Measurements from ENCODE around the gene MAST1. TPM values are rescaled to one million over a fixed set of nuclear protein-coding genes. Genes with fewer than 3 reads are reported as not detected.
"Not testable (repeated sequence)": the region's sequence is repeated elsewhere in the genome, so short reads cannot be mapped to it uniquely, and the experiment has no call there.

Gene MAST1
- total and polyA plus RNA-seq, 2 donors = 0.74 to 1.1 TPM

DNA sequence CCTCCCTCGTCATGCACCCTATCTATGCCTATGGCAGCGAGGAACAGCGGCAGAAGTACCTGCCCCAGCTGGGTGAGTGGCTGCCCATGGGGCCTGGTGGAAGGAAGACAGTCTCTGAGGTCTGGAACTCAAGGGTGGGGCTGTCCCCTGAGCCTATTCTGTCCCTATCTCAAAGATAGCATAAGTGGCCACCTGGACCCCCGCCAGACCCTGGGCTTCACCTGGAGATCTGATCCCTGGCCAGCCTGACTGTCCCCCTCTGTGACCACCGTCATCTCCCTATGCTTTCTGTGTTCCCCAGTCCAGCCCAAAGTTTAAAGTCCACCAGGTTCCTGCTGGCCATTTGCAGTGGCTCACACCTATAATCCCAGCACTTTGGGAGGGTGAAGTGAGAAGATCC is 55.3 kb downstream of the MAST1 start:
- 90% methylated on average over 5 of the region's 5 CpGs for WGBS
- Histone ChIP-seq H3K4me1 (ENCODE audit: insufficient read depth) (no peaks in the 10 kb centered on the region), H3K4me3 (ENCODE audit: low read depth, low read length) (no peak overlapping the region), H3K27ac (ENCODE audit: low read depth) (no peak overlapping the region), H3K36me3 (ENCODE audit: insufficient read depth) (no peaks in the 10 kb centered on the region)
- DNase-seq (ENCODE audit: extremely low spot score) = no peak

DNA sequence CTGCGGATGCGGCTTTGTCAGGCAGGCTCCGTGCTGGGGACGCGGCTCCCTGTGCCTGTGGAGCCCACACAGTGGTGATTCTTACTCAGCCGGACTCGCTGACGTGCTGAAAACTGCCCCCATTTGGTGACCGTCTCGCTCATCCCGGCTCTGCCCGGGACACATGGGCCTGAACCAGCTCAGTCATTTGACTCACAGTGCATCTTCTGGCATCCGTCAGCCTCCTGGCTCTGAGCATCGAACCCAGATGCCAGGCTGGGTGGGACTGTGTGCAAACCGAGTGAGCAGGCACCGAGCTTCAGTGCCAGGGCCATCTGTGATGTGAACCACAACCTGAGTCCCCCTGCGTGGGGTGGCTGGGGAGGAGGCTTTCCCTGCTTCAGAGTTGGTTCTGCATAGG is 58.1 kb downstream of the MAST1 start:
- H3K4me1 ChIP-seq (ENCODE audit: insufficient read depth) = no peaks in the 10 kb centered on the region
- no peak overlapping the region for H3K27ac ChIP-seq (ENCODE audit: low read depth)
- H3K36me3 ChIP-seq (ENCODE audit: insufficient read depth) = no peaks in the 10 kb centered on the region
- H3K4me3 ChIP-seq (ENCODE audit: low read depth, low read length) = no peak overlapping the region
- DNase-seq (ENCODE audit: extremely low spot score) = no peak
- WGBS = 95% methylated on average over 17 of the region's 17 CpGs

DNA sequence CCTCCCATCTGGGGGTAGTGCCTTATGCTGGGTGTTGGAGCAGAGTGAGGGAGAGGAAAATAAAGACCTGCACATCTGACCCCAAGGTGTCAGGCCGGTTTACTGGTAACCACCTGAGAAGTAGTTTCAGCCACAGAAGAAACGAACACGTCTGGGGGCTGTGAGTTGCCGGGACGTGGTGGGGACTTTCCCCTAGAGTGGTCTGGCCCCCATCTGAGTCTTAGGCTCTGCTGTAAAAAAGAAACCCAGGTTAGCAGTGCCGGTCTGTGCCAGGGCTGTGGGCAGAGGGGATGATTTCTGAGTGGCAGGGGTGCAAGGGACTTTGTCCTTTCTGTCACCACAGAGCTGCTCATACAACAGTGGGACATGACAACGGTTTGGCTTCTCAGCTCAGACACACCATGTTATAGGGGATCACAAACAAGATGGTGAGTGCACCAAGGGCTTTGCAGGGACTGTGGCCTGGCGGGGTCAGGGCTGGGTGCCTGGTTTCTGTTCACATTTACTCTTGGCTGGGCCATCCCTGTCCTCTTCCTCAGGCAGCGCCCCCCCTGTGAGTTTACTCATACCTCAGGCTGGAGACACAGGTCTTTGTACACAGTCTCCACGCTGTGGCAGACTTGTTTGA is 61.7 kb downstream of the MAST1 start:
- Histone ChIP-seq H3K27ac (ENCODE audit: low read depth) (no peak overlapping the region), H3K36me3 (ENCODE audit: insufficient read depth) (no peaks in the 10 kb centered on the region), H3K4me3 (ENCODE audit: low read depth, low read length) (no peak overlapping the region), H3K4me1 (ENCODE audit: insufficient read depth) (no peaks in the 10 kb centered on the region)
- no peak for DNase-seq (ENCODE audit: extremely low spot score)
- WGBS = 90% methylated on average over 10 of the region's 10 CpGs

DNA sequence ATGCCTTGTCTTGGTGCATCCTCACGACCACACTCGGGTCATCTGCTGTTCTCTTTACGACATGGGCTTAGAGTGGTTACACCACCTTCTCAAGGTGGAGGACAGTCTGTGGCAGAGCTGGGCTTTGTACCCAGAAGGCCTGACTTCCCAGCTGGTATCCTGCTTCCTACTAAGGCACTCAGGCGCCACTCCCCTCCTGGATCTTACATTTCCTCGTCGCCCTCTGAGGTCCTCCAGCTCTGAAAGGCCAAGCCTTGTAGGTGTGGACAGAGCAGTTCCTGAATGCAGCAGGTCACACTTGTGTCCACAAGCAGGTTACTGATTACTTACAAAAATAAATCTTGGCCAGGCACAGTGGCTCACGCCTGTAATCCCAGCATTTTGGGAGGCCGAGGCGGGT is 68.9 kb downstream of the MAST1 start:
- Histone ChIP-seq H3K36me3 (ENCODE audit: insufficient read depth) (no peaks in the 10 kb centered on the region), H3K4me1 (ENCODE audit: insufficient read depth) (no peaks in the 10 kb centered on the region), H3K27ac (ENCODE audit: low read depth) (no peak overlapping the region), H3K4me3 (ENCODE audit: low read depth, low read length) (no peak overlapping the region)
- no peak for DNase-seq (ENCODE audit: extremely low spot score)
- 79% methylated on average over 9 of the region's 9 CpGs for WGBS

DNA sequence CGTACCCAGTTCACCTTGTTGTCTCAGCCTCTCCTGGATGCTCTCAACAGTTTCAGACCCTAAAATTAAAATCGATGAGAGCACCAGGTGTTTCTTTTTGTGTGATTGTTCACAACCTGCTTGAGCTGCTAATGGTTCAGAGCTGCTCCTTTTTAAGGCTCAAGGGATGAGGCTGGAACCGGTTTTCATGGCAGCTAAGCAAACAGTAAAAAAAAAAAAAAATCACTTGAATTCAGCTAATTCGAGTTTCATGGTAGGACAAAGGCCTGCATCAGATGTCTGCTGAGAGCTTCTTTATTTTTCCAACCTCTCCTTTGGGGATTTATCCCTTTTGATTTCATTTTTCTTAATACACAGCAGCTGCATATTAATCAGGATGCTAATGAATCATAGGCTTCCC is 74.3 kb downstream of the MAST1 start:
- WGBS = 32% methylated on average over 4 of the region's 4 CpGs
- no peak overlapping the region for H3K27ac ChIP-seq (ENCODE audit: low read depth)
- DNase-seq (ENCODE audit: extremely low spot score) = no peak

DNA sequence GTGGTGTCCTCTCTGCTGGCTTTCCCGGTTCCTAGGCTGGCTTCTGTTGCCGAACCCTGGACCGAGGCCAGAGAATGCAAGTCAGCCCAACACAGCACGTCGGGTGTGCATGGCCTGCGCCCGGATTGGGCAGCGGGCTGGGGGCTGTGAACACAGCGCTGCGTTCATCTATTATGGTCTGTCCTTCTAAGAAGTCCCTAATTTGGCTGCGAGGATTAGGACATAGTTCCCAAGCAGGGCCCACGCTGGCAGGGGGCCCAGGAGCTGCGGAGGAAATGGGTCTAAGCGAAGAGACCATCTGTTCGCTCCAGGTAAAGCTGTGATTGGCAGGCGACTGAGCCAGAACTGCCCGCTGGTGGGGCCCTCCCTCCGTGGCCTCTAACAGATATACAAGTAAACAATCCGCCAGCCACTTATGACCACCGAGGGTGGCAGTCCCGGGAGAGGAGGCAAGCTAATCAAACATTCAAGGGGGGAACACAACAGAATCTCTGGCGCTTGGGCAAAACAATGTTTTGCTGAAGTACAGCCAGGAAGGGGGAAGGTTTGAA is 74.8 kb downstream of the MAST1 start:
- peak overlapping the region; percentile 34 for H3K27ac ChIP-seq (ENCODE audit: low read depth)
- peak; percentile 69 for DNase-seq (ENCODE audit: extremely low spot score)
- H3K36me3 ChIP-seq (ENCODE audit: insufficient read depth) = no peaks in the 10 kb centered on the region
- H3K4me3 ChIP-seq (ENCODE audit: low read depth, low read length) = no peak overlapping the region
- 4% methylated on average over 22 of the region's 22 CpGs for WGBS
- no peaks in the 10 kb centered on the region for H3K4me1 ChIP-seq (ENCODE audit: insufficient read depth)

More for the DNA sequence above, 74.3 kb downstream of the MAST1 start:
- H3K4me3 ChIP-seq (ENCODE audit: low read depth, low read length) = no peak overlapping the region
- H3K4me1 ChIP-seq (ENCODE audit: insufficient read depth) = no peaks in the 10 kb centered on the region
- H3K36me3 ChIP-seq (ENCODE audit: insufficient read depth) = no peaks in the 10 kb centered on the region

DNA sequence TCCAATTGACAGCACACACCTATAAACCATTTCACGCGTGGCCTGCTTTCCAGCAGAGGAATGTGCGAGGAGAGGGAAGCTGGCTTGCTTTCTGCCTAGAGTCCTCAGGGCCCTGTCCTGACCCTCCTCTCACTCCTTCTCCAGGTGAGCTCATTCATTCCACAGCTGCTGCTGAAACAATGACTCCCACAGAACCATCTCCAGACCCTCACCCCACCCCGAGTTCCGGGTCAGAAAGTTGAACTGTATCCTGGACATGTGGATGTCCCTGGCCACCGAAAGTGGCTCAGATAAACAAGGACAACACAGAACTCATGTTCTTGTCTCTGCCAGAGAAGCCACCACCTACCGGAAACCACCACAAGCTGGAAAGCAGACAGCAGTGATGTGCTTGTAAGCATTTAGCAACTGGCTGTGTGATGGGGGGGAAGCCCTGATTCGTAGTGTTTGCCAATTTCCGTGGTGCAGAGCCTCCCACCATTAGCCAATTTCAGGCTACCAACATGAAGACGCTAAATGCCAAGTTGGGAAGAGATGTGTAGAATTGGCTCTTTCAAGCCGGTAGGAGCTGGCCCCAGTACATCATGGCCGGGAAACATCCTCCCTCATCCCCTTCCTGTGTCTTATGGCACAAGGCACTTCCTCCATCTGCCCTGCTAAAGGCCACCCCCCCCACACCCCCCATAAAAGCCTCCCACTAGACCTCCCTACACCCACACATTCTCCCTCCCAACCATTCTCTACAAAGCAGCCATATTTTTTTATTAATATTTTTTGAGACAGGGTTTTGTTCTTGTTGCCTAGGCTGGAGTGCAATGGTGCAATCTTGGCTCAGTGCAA is 75.8 kb downstream of the MAST1 start:
- 45% methylated on average over 12 of the region's 12 CpGs for WGBS
- no peak for DNase-seq (ENCODE audit: extremely low spot score)
- no peaks in the 10 kb centered on the region for H3K4me1 ChIP-seq (ENCODE audit: insufficient read depth)
- no peaks in the 10 kb centered on the region for H3K36me3 ChIP-seq (ENCODE audit: insufficient read depth)
- H3K4me3 ChIP-seq (ENCODE audit: low read depth, low read length) = no peak overlapping the region
- H3K27ac ChIP-seq (ENCODE audit: low read depth) = peak overlapping the region; percentile 11

GRCh38 chr19:12915860-12916259 is 77.5 kb downstream of the MAST1 start:
- not testable (repeated sequence) for DNase-seq (ENCODE audit: extremely low spot score); H3K27ac ChIP-seq (ENCODE audit: low read depth); H3K4me3 ChIP-seq (ENCODE audit: low read depth, low read length); H3K36me3 ChIP-seq (ENCODE audit: insufficient read depth); H3K4me1 ChIP-seq (ENCODE audit: insufficient read depth)
- WGBS = 89% methylated on average over 4 of the region's 4 CpGs

- Histone ChIP-seq H3K27ac (ENCODE audit: low read depth) (no peak overlapping the region), H3K4me1 (ENCODE audit: insufficient read depth) (no peaks in the 10 kb centered on the region), H3K4me3 (ENCODE audit: low read depth, low read length) (no peak overlapping the region), H3K36me3 (ENCODE audit: insufficient read depth) (peaks cover 3% of the 10 kb centered on the region)
- 95% methylated on average over 14 of the region's 14 CpGs for WGBS
- no peak for DNase-seq (ENCODE audit: extremely low spot score)
These were observed 79.9 kb downstream of the MAST1 start for GRCh38 chr19:12918253-12918652.

DNA sequence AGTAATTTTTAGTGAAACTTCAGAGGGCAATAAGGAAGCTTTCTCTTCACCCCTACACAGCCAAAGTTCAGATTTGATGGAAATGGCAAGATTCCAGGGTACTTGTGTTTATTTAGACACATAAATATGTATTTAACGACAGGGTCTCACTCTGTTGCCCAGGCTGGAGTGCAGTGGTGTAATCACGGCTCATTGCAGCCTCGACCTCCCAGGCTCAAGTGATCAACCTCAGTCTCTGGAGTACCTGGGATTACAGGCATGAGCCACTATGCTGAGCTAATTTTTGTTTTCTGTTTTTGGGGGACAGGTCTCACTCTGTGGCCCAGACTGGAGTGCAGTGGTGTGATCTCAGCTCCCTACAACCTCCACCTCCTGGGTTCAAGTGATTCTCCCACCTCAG is 82.7 kb downstream of the MAST1 start:
- Histone ChIP-seq H3K4me1 (ENCODE audit: insufficient read depth) (no peaks in the 10 kb centered on the region), H3K4me3 (ENCODE audit: low read depth, low read length) (no peak overlapping the region), H3K27ac (ENCODE audit: low read depth) (no peak overlapping the region), H3K36me3 (ENCODE audit: insufficient read depth) (peaks cover 3% of the 10 kb centered on the region)
- 38% methylated on average over 3 of the region's 3 CpGs for WGBS
- DNase-seq (ENCODE audit: extremely low spot score) = no peak

- H3K4me1 ChIP-seq (ENCODE audit: insufficient read depth) = no peaks in the 10 kb centered on the region
- DNase-seq (ENCODE audit: extremely low spot score) = no peak
- H3K27ac ChIP-seq (ENCODE audit: low read depth) = no peak overlapping the region
- WGBS = 98% methylated on average over 4 of the region's 4 CpGs
- H3K4me3 ChIP-seq (ENCODE audit: low read depth, low read length) = no peak overlapping the region
- peaks cover 3% of the 10 kb centered on the region for H3K36me3 ChIP-seq (ENCODE audit: insufficient read depth)
These were observed 84.6 kb downstream of the MAST1 start for GRCh38 chr19:12922959-12923358.
